Naive thymus-derived CD8-positive, alpha-beta T cell (primary cell): ENCODE measurements around the gene UBE2D3. TPM values are rescaled to one million over a fixed set of nuclear protein-coding genes. Genes with fewer than 3 reads are reported as not detected.

Experiments
- ATAC-seq, 2 donors: fragments of 150-1000 bp; cut with Tn5 transposase in 1 of 2; sonication (Bioruptor Pico), chemical (Tn5 transposase) in 1 of 2; 1 replicate in 1 of 2; 2 replicates in 1 of 2; pipeline ENCODE4 v1.10.0; 2021; ENCODE audit warnings: mild to moderate bottlenecking in 2 of 2, moderate library complexity in 2 of 2
- POLR2A ChIA-PET: fragments of 350-600 bp; sonication (Branson Sonifier 250); formaldehyde crosslinking; loops from one replicate; lab custom pipeline; 2021; ENCODE audit warnings: antibody characterized with exemption; lab: Charles Lee
- DNase-seq, 10 donors: peaks; one replicate each; pipeline versions ENCODE4 v3.0.0 to v3.0.0-alpha.2; 2020 to 2022
- H3K27ac Mint-ChIP-seq, 10 donors: one replicate each; pipeline ENCODE4 v1.8.0; 2020 to 2022; ENCODE audit warnings: mild to moderate bottlenecking in 10 of 10, mixed read lengths in 10 of 10, moderate library complexity in 4 of 10, inconsistent platforms in 1 of 10
- H3K27me3 Mint-ChIP-seq, 5 donors: one replicate each; pipeline ENCODE4 v1.8.0; 2021 to 2022; ENCODE audit warnings: mixed read lengths in 5 of 5
- H3K36me3 Mint-ChIP-seq, 3 donors: one replicate each; pipeline ENCODE4 v1.8.0; 2020 to 2022; ENCODE audit warnings: mixed read lengths in 3 of 3, mild to moderate bottlenecking in 2 of 3, inconsistent platforms in 1 of 3
- H3K4me1 Mint-ChIP-seq, 4 donors: one replicate each; pipeline ENCODE4 v1.8.0; 2021 to 2022; ENCODE audit warnings: mixed read lengths in 4 of 4
- H3K4me3 Mint-ChIP-seq, 10 donors: one replicate each; pipeline ENCODE4 v1.8.0; 2020 to 2022; ENCODE audit warnings: mild to moderate bottlenecking in 10 of 10, mixed read lengths in 10 of 10, moderate library complexity in 6 of 10, inconsistent platforms in 1 of 10
- H3K9me3 Mint-ChIP-seq, 9 donors: one replicate each; pipeline ENCODE4 v1.8.0; 2020 to 2022; ENCODE audit warnings: mixed read lengths in 9 of 9, mild to moderate bottlenecking in 3 of 9, inconsistent platforms in 1 of 9, moderate library complexity in 1 of 9
- polyA plus RNA-seq, 3 donors: library from polyadenylated mRNA; unstranded; fragments of 300-500 nt; fragmentation: Illumina TruSeq; gene quantifications; one replicate each; pipeline ENCODE4 v1.2.3, GENCODE V29; 2021
- total RNA-seq, 8 experiments: library from RNA in 2 of 8; stranded (reverse) in 2 of 8; gene quantifications; one replicate each; pipeline ENCODE4 v1.2.3 and lab custom pipeline; 2021 to 2026

The UBE2D3 gene
- total and polyA plus RNA-seq, 5 experiments from 2014 or later = 385 to 475 (median 415) TPM

GRCh38 chr4:102787944-102788343 is 39.4 kb downstream of the UBE2D3 start:
- POLR2A ChIA-PET = interaction anchor here (1.0 kb wide), 1 partner anchor 40 kb away, joined by 5 read pairs; the partner anchor contains the start of gene UBE2D3
- Mint-ChIP-seq H3K27ac (no peak overlapping the region), H3K36me3 (peaks cover 10 to 14% (median 12%) of the 10 kb centered on the region in 3 donors), H3K4me1 (peaks cover 4 to 12% (median 7%) of the 10 kb centered on the region in 4 donors), H3K4me3 (no peak overlapping the region), H3K27me3 (no peaks in the 10 kb centered on the region), H3K9me3 (peaks cover 0 to 25% (median 14%) of the 10 kb centered on the region in 9 donors)
- DNase-seq (no peak), ATAC-seq (no peak)

GRCh38 chr4:102787096-102787881 is 40.1 kb downstream of the UBE2D3 start:
- Mint-ChIP-seq H3K4me3 (no peak overlapping the region), H3K36me3 (peaks cover 7 to 9% (median 9%) of the 10 kb centered on the region in 3 donors), H3K9me3 (peaks cover 0 to 23% (median 13%) of the 10 kb centered on the region in 9 donors), H3K4me1 (peaks cover 2 to 12% (median 3%) of the 10 kb centered on the region in 4 donors), H3K27ac (peak overlapping the region in 1 of 10 donors; percentile 72), H3K27me3 (no peaks in the 10 kb centered on the region)
- DNase-seq (no peak), ATAC-seq (no peak)
- POLR2A ChIA-PET = interaction anchor here (1.0 kb wide), 1 partner anchor 40 kb away, joined by 5 read pairs; the partner anchor contains the start of gene UBE2D3

DNA sequence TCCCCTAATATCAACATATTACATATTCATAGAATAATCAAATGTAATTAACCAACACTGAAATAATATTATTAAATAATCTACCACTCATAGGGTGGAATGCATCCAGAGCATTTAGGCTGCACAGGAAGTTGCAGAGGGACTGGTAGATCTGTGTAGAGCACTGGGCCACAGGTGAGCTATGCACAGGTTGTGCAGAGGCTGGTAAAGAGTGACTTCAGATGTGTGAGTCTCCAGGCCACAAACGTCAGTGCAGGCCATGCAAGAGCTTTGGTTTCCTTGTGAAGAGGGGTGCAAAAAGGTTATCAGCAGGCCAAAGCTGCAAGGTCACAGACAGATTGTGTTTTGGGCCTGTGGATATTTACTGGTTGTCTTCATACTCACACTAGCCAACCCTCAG is 41.1 kb downstream of the UBE2D3 start:
- H3K9me3 Mint-ChIP-seq = peaks cover 0 to 16% (median 8%) of the 10 kb centered on the region in 9 donors
- no peaks in the 10 kb centered on the region for H3K27me3 Mint-ChIP-seq
- H3K4me1 Mint-ChIP-seq = peaks cover 0 to 9% (median 3%) of the 10 kb centered on the region in 4 donors
- peak overlapping the region in 1 of 10 donors; percentile 14 for H3K27ac Mint-ChIP-seq
- ATAC-seq (no peak), DNase-seq (no peak)
- no peak overlapping the region for H3K4me3 Mint-ChIP-seq
- peaks cover 0 to 2% (median 2%) of the 10 kb centered on the region in 3 donors for H3K36me3 Mint-ChIP-seq
- POLR2A ChIA-PET = no interaction called here

DNA sequence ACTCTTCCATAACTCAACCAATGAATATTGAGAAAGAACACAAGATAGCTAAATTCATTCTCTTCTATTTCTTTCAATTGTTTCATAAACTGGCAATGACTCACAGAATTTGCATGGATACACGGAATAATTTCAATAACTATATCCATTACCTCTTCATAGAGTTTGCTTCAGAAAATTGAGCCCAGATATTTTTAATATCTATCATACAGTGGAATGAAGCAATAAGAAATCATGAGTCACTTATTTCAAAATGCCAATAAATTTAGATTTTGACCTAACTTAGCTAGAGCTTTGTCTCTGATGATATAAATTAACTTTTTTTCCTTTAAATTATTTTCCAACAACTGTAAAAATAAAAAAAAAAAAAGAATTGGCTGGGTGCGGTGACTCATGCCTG is 44.3 kb downstream of the UBE2D3 start:
- POLR2A ChIA-PET = interaction anchor here (1.9 kb wide), 1 partner anchor 22 kb away, joined by 7 read pairs; the partner anchor contains the start of gene MANBA
- DNase-seq (no peak), ATAC-seq (no peak)
- Mint-ChIP-seq H3K27ac (no peak overlapping the region), H3K4me3 (no peak overlapping the region), H3K27me3 (peaks cover 0 to 3% (median 0%) of the 10 kb centered on the region in 5 donors), H3K9me3 (peaks cover 0 to 4% (median under 1%) of the 10 kb centered on the region in 9 donors), H3K4me1 (peaks cover 0 to 4% (median 1%) of the 10 kb centered on the region in 4 donors), H3K36me3 (peaks cover 0 to 2% (median 0%) of the 10 kb centered on the region in 3 donors)

- H3K27ac Mint-ChIP-seq = no peak overlapping the region
- POLR2A ChIA-PET = interaction anchor here (0.7 kb wide), 1 partner anchor 46 kb away, joined by 3 read pairs; the partner anchor contains the start of gene UBE2D3
Observed at GRCh38 chr4:102781570-102781969, 45.8 kb downstream of the UBE2D3 start.

DNA sequence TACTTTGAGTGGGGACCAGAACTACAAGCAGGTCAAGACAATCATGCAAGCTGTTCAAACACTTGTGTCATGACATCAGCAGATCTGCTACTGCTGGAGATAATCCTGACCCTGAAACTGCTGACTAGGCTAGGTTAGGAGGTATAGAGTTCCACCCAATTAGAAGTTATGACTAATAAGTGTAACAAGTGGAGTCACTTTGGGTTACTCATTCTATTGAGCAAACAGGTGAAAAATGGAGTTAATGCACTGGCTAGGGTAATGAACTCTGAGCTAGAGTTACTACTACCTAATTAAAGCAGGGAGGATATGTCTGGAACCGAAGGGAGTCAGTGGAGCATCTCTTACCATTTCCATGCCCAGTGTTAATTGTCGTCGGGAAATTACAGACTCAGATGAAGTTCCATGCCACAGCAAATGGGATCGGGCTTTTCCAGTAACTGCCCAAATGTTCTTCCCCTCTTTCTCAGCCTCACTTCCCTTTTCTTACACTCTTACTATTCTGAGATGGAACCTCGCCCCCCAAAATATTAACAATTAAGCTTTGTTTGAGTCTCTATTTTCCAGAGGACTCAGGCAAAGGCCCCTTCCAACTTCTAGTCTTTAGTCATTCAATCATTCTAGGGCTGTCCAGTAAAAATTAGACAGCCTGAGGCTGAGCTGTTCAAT is 46.7 kb downstream of the UBE2D3 start:
- ATAC-seq = no peak

More at GRCh38 chr4:102781570-102781969, 45.8 kb downstream of the UBE2D3 start:
- no peak overlapping the region for H3K4me3 Mint-ChIP-seq
- peaks cover 0 to 3% (median 0%) of the 10 kb centered on the region in 5 donors for H3K27me3 Mint-ChIP-seq
- peaks cover 0 to 2% (median 0%) of the 10 kb centered on the region in 3 donors for H3K36me3 Mint-ChIP-seq
- no peak for DNase-seq
- H3K9me3 Mint-ChIP-seq = peaks cover 0 to 2% (median 0%) of the 10 kb centered on the region in 9 donors
- ATAC-seq = no peak
- peaks cover 0 to 2% (median under 1%) of the 10 kb centered on the region in 4 donors for H3K4me1 Mint-ChIP-seq

DNA sequence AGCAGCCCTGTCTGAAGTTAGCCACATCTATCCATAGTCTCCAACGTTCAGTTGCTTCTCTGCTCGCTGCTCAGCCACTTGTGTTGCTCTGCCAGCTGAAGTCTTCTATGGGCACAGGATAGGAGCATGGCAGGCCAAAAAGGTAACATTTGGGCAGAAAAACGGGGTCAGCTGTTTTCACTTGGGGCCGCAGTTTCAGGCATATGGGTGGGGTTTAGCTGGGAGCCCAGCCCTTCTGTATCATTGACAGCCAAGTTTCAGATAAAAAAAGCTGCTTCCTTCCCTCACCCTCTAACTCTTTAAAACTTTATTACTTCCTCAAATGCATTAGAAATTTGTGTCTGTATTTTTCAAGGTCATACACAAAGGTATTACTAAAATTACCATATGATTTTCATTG is 48.1 kb downstream of the UBE2D3 start:
- Mint-ChIP-seq H3K27ac (no peak overlapping the region), H3K9me3 (peaks cover 0 to 2% (median 0%) of the 10 kb centered on the region in 9 donors), H3K36me3 (peaks cover 0 to 2% (median 0%) of the 10 kb centered on the region in 3 donors), H3K27me3 (peaks cover 0 to 4% (median 0%) of the 10 kb centered on the region in 5 donors), H3K4me3 (no peak overlapping the region), H3K4me1 (peaks cover 0 to 2% (median 0%) of the 10 kb centered on the region in 4 donors)
- POLR2A ChIA-PET = no interaction called here
- DNase-seq = no peak
- no peak for ATAC-seq

More for the DNA sequence above, 46.7 kb downstream of the UBE2D3 start:
- no peak for DNase-seq
- POLR2A ChIA-PET = interaction anchor here (0.5 to 0.7 kb wide), 3 partner anchors 20 to 47 kb away, joined by 3 read pairs; partner anchors contain the start of genes MANBA and UBE2D3
- no peak overlapping the region for H3K27ac Mint-ChIP-seq
- peaks cover 0 to 2% (median 0%) of the 10 kb centered on the region in 3 donors for H3K36me3 Mint-ChIP-seq
- no peak overlapping the region for H3K4me3 Mint-ChIP-seq
- peaks cover 0 to 2% (median 0%) of the 10 kb centered on the region in 9 donors for H3K9me3 Mint-ChIP-seq
- H3K27me3 Mint-ChIP-seq = peaks cover 0 to 4% (median 0%) of the 10 kb centered on the region in 5 donors
- H3K4me1 Mint-ChIP-seq = peaks cover 0 to 2% (median 0%) of the 10 kb centered on the region in 4 donors

- Mint-ChIP-seq H3K36me3 (peaks cover 0 to 2% (median 0%) of the 10 kb centered on the region in 3 donors), H3K9me3 (peaks cover 0 to 2% (median 0%) of the 10 kb centered on the region in 9 donors), H3K4me3 (no peak overlapping the region), H3K4me1 (peaks cover 0 to 2% (median 0%) of the 10 kb centered on the region in 4 donors), H3K27ac (no peak overlapping the region), H3K27me3 (peaks cover 0 to 4% (median 0%) of the 10 kb centered on the region in 5 donors)
- POLR2A ChIA-PET = no interaction called here
- ATAC-seq (no peak), DNase-seq (no peak)
Observed at GRCh38 chr4:102778720-102779119, 48.6 kb downstream of the UBE2D3 start.

- DNase-seq (no peak), ATAC-seq (no peak)
- H3K36me3 Mint-ChIP-seq = peaks cover 0 to 4% (median 0%) of the 10 kb centered on the region in 3 donors
- peaks cover 0 to 4% (median 0%) of the 10 kb centered on the region in 5 donors for H3K27me3 Mint-ChIP-seq
- no peak overlapping the region for H3K27ac Mint-ChIP-seq
- POLR2A ChIA-PET = no interaction called here
- peaks cover 0 to 2% (median 0%) of the 10 kb centered on the region in 9 donors for H3K9me3 Mint-ChIP-seq
- no peak overlapping the region for H3K4me3 Mint-ChIP-seq
- H3K4me1 Mint-ChIP-seq = peaks cover 0 to 2% (median 0%) of the 10 kb centered on the region in 4 donors
Observed at GRCh38 chr4:102775805-102776204, 51.5 kb downstream of the UBE2D3 start.

DNA sequence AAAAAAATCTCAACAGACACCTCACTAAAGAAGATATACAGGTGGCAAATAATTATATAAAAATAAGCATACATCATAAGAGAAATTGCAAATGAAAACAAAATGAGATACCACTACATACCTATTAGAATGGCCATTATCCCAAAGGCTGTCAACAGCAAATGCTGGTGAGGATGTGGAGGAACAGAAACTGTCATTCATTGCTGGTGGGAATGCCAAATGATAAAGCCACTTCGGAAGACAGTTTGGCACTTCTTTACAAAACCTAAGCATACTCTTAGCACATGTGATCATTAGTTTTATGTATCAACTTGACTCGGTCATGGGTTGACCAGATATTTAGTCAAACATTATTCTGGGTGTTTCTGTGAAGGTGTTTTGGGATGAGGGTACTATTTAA is 53.1 kb downstream of the UBE2D3 start:
- ATAC-seq = no peak

DNA sequence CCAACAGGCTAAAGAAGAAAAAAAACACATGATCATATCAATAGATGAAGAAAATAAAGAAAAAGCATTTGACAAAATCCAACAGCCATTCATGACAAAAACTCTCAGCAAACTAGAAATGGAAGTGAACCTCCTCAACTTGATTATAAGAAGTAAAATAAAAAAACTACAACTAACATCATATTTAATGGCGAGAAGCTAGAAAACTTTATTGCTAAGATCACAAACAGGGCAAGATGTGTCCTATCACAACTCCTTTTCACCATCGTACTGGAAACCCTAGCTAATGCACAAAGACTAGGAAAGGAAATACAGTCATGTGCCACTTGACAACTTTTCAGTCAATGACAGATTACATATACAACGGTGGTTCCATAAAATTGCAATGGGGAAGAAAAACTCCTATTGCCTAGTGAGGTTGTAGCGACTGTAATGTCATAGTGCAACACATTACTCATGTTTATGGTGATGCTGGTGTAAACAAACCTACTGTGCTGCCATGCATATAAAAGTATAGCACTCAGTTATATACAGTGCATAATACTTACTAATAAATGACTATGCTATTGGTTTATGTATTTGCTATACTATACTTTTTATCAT is 54.5 kb downstream of the UBE2D3 start:
- H3K9me3 Mint-ChIP-seq = no peaks in the 10 kb centered on the region
- H3K4me1 Mint-ChIP-seq = no peaks in the 10 kb centered on the region
- H3K36me3 Mint-ChIP-seq = peaks cover 0 to 5% (median 0%) of the 10 kb centered on the region in 3 donors
- no peak for DNase-seq
- no peak overlapping the region for H3K27ac Mint-ChIP-seq
- no peak overlapping the region for H3K4me3 Mint-ChIP-seq
- peaks cover 0 to 2% (median 0%) of the 10 kb centered on the region in 5 donors for H3K27me3 Mint-ChIP-seq
- ATAC-seq = no peak
- POLR2A ChIA-PET = no interaction called here

More for the DNA sequence above, 53.1 kb downstream of the UBE2D3 start:
- H3K4me1 Mint-ChIP-seq = peaks cover 0 to 2% (median 0%) of the 10 kb centered on the region in 4 donors
- H3K9me3 Mint-ChIP-seq = peaks cover 0 to 2% (median 0%) of the 10 kb centered on the region in 9 donors
- no peak overlapping the region for H3K4me3 Mint-ChIP-seq
- peaks cover 0 to 4% (median 0%) of the 10 kb centered on the region in 5 donors for H3K27me3 Mint-ChIP-seq
- no peak for DNase-seq
- peaks cover 0 to 4% (median 0%) of the 10 kb centered on the region in 3 donors for H3K36me3 Mint-ChIP-seq
- POLR2A ChIA-PET = no interaction called here
- H3K27ac Mint-ChIP-seq = no peak overlapping the region

DNA sequence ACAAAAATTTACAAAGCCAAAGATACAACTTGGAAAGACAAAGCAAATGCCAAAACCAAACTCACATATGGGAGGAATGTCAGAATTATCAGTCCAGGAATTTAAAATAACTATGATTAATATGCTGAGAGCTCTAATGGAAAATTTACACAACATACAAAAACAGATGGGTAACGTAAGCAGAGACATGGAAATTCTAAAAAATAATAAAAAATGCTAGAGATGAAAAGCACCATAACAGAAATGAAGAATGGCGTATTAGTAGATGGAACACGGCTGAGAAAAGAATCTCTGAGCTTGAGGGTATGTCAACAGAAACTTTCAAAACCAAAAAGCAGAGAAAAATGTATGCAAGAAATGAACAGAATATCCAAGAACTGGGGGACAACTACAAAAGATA is 62.5 kb downstream of the UBE2D3 start:
- H3K27ac Mint-ChIP-seq = no peak overlapping the region
- POLR2A ChIA-PET = interaction anchor here (0.6 kb wide), 1 partner anchor 334 kb away, joined by 3 read pairs; no protein-coding TSS in a partner anchor
- peaks cover 0 to 3% (median 0%) of the 10 kb centered on the region in 5 donors for H3K27me3 Mint-ChIP-seq
- H3K9me3 Mint-ChIP-seq = no peaks in the 10 kb centered on the region
- H3K4me1 Mint-ChIP-seq = peaks cover 11 to 16% (median 15%) of the 10 kb centered on the region in 4 donors
- H3K4me3 Mint-ChIP-seq = no peak overlapping the region
- peaks cover 0 to 3% (median 0%) of the 10 kb centered on the region in 3 donors for H3K36me3 Mint-ChIP-seq
- DNase-seq (no peak), ATAC-seq (no peak)
